Activated CD4-positive, alpha-beta T cell treated with anti-CD3 and anti-CD28 coated beads, Interleukin-2, amount 10 ng/mL, durations not matched to agents 24 days and 14 days (primary cell): ENCODE data around the gene RFT1. TPM values are rescaled to one million over a fixed set of nuclear protein-coding genes. Genes with fewer than 3 reads are reported as not detected.
"Not testable (repeated sequence)": the region's sequence is repeated elsewhere in the genome, so short reads cannot be mapped to it uniquely, and the experiment has no call there.

Experiments
- DNase-seq: peaks from one replicate; pipeline ENCODE4 v3.0.0; 2022
- H3K27ac Mint-ChIP-seq: one replicate; pipeline ENCODE4 v1.8.0; 2022; ENCODE audit warnings: mild to moderate bottlenecking, mixed read lengths
- H3K27me3 Mint-ChIP-seq: one replicate; pipeline ENCODE4 v1.8.0; 2022; ENCODE audit warnings: mixed read lengths
- H3K36me3 Mint-ChIP-seq: one replicate; pipeline ENCODE4 v1.8.0; 2022; ENCODE audit warnings: low read depth, mild to moderate bottlenecking, mixed read lengths
- H3K4me1 Mint-ChIP-seq: one replicate; pipeline ENCODE4 v1.8.0; 2021; ENCODE audit warnings: mixed read lengths
- H3K4me3 Mint-ChIP-seq: one replicate; pipeline ENCODE4 v1.8.0; 2022; ENCODE audit warnings: mild to moderate bottlenecking, moderate library complexity, mixed read lengths
- H3K9me3 Mint-ChIP-seq: one replicate; pipeline ENCODE4 v1.8.0; 2021; ENCODE audit warnings: mixed read lengths
- intact Hi-C: fragments of 100-400 bp; cut with micrococcal nuclease; formaldehyde crosslinking; loops from one replicate; pipeline ENCODE4 v1.15.1; 2023
- total RNA-seq: library from RNA; stranded (reverse); gene quantifications from 2 replicates; pipeline ENCODE4 v1.2.3, GENCODE V29; 2022

RFT1 gene
- total RNA-seq, 1 donor from 2014 or later = 47.6 TPM

DNA sequence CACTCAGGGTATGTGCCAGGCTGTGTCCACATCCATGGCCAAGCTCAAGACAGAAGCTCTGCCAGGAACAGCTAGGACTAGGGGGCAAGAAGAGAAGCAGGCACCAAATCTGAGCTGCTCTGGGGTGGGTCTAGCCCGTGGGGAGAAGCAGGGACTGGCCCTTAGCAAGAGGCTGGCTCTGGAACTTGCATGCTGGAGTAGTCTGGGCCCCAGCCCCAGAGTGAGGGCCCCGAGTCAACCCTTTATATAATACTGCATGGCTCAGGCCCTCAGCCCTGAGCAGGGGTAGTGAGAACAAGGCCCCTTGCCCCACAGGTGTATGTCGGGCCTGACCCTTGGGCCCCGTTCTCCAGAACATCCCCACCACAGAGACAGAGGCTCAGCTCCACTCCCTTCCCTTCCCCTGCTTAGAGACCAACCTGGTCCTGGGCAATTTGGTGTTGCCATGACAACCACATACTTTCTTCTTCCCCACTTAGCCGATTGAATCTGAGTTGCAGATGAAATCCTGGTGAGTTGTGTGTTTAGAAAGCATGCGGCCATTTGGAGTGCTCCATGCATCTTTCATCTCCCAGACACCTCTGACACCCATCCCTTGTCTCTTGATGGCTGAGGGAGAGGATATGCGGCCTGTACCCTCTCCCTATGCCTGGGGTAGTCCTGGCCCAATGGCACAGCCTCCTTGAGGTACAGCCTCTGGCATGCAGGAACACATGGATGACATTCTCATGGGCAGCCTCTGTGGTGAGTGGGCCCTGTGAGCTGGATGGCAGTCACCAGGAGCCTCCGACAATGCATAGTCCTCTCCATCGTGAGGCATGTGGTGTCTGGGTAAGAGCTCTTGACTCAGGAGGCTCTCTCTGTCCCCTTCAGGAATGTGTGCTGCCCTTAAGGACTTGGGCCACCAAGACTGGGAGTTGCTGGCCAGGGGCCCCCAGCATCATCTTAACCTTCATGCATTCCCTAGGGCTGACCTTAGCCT is 55.2 kb downstream of the RFT1 start:
- no peaks in the 10 kb centered on the region for H3K36me3 Mint-ChIP-seq
- H3K27ac Mint-ChIP-seq = peak overlapping the region; percentile 22
- DNase-seq = no peak
- H3K4me1 Mint-ChIP-seq = peaks cover 18% of the 10 kb centered on the region
- intact Hi-C loops = loop anchor here (5.0 kb wide), 1 partner anchor 178 kb away; the partner anchor contains the start of gene STIMATE
- no peaks in the 10 kb centered on the region for H3K9me3 Mint-ChIP-seq
- no peaks in the 10 kb centered on the region for H3K27me3 Mint-ChIP-seq
- no peak overlapping the region for H3K4me3 Mint-ChIP-seq

DNA sequence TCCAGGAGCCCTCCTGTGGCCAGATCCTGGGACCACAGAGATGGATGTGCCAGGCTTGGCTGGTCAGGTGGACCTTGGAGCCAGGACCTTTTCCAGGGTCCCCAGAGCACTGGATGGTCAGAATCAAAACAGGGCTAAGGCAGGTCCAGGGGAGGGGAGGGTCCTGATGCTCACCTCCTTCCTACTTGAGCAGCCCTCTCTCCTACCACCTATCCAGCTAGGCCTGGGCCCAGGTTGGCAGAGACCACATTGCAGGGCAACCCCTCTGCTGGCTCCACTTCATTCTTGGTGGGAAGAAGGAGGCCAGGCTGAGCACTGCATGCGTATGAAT is 55.9 kb downstream of the RFT1 start:
- no peak for DNase-seq
- Mint-ChIP-seq H3K36me3 (no peaks in the 10 kb centered on the region), H3K27ac (peak overlapping the region; percentile 22), H3K4me3 (peak overlapping the region; percentile 36), H3K27me3 (no peaks in the 10 kb centered on the region), H3K4me1 (peaks cover 18% of the 10 kb centered on the region), H3K9me3 (no peaks in the 10 kb centered on the region)
- intact Hi-C loops = loop anchor here (5.0 kb wide), 1 partner anchor 177 kb away; the partner anchor contains the start of gene STIMATE

GRCh38 chr3:53073553-53074365 is 56.5 kb downstream of the RFT1 start:
- H3K9me3 Mint-ChIP-seq = no peaks in the 10 kb centered on the region
- intact Hi-C loops = loop anchor here (2.0 to 5.0 kb wide), 2 partner anchors 29 to 176 kb away; partner anchors contain the start of gene STIMATE
- H3K4me1 Mint-ChIP-seq = peaks cover 18% of the 10 kb centered on the region
- H3K36me3 Mint-ChIP-seq = no peaks in the 10 kb centered on the region
- peak overlapping the region; percentile 92 for H3K4me3 Mint-ChIP-seq
- no peaks in the 10 kb centered on the region for H3K27me3 Mint-ChIP-seq
- DNase-seq = no peak
- peak overlapping the region; percentile 94 for H3K27ac Mint-ChIP-seq

DNA sequence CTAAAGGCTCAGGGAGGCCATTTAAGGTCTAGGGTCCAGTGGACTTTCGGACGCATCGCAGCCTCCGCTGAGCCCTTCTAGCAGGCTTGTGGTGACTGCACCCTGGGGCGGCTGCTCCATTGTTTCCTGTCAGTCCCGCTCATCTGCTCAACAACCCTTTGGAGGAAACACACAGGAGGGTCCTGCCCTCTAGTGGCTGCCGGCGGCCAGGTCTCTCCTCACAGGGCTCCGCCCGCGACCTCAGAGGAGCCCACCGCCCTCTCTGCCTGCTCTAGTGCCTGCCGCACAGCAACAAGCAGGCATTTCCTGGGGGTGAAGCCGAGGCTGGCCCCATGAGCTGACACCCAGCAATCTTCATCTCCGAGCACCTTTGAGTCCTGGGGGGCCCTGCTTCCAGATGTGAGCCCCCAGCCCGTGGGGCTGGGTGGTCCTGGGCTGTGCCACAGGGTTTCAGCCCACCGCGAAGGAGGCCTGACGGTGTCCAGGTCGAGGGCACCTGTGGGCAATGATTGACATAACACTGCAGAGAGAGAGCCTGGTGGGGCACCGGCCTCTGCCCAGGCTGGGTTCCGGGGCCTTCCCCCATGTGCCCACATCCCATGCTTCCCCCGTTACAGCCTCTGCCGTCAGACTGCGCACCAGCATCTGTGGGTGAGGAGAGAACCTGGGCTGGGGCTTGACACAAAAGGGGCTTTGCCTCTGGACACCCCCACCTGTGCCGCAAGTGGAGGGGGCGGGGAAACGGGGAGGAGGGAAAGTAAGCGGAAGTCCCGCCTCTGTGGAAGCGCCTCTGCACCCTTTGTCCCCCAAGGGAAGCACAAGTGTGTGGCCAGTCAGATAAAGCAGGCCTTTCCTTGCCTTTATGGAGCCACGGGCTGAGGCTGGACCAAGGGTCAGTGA is 57.3 kb downstream of the RFT1 start:
- peak; percentile 97 for DNase-seq
- peaks cover 18% of the 10 kb centered on the region for H3K4me1 Mint-ChIP-seq
- no peaks in the 10 kb centered on the region for H3K36me3 Mint-ChIP-seq
- H3K9me3 Mint-ChIP-seq = no peaks in the 10 kb centered on the region
- H3K4me3 Mint-ChIP-seq = peak overlapping the region; percentile 92
- H3K27ac Mint-ChIP-seq = peak overlapping the region; percentile 94
- intact Hi-C loops = loop anchor here (1.0 to 5.0 kb wide), 6 partner anchors 29 to 331 kb away; partner anchors contain the start of gene STIMATE
- H3K27me3 Mint-ChIP-seq = no peaks in the 10 kb centered on the region

GRCh38 chr3:53071882-53072431 is 58.3 kb downstream of the RFT1 start:
- H3K27ac Mint-ChIP-seq = peak overlapping the region; percentile 94
- H3K27me3 Mint-ChIP-seq = peaks cover 1% of the 10 kb centered on the region
- no peaks in the 10 kb centered on the region for H3K9me3 Mint-ChIP-seq
- no peaks in the 10 kb centered on the region for H3K36me3 Mint-ChIP-seq
- intact Hi-C loops = loop anchor here (1.0 to 5.0 kb wide), 6 partner anchors 28 to 330 kb away; partner anchors contain the start of gene STIMATE
- H3K4me1 Mint-ChIP-seq = peaks cover 18% of the 10 kb centered on the region
- H3K4me3 Mint-ChIP-seq = peak overlapping the region; percentile 92
- no peak for DNase-seq

DNA sequence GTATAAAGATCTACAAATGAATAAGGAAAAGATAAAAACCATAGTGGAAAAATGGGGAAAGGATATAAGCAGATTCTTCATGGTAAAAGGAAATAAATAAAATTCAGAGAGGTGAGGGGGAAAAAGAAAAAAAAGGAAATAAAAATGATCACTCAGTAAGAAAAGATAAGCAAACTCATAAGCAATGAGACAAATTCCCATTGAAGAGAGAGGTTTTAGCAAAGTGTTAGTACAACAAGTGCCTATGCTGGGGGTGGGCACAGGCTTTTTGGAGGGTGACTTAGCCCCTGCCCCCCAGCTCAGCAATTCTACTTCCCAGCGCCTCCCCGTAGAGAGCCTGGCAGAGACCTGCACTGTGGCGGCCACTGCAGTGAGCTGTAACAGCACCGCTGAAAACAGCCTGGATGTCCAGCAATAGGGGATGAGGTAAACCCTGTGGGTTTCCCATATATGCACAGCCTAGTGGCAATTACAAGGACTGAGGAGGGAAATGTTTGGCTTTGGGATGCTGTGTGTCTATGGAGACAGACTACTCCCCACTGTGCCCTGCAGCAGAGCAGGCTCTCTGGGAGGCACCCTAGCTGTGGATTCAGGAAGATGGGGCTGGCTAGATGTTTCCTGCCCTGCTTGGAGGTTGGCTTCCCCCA is 60.7 kb downstream of the RFT1 start:
- peaks cover 20% of the 10 kb centered on the region for H3K4me1 Mint-ChIP-seq
- H3K36me3 Mint-ChIP-seq = no peaks in the 10 kb centered on the region
- intact Hi-C loops = loop anchor here (5.0 kb wide), 1 partner anchor 172 kb away; the partner anchor contains the start of gene STIMATE
- H3K27me3 Mint-ChIP-seq = peaks cover 7% of the 10 kb centered on the region
- no peak overlapping the region for H3K27ac Mint-ChIP-seq
- no peak for DNase-seq
- H3K4me3 Mint-ChIP-seq = no peak overlapping the region
- H3K9me3 Mint-ChIP-seq = no peaks in the 10 kb centered on the region

- Mint-ChIP-seq H3K27me3 (peaks cover 12% of the 10 kb centered on the region), H3K27ac (no peak overlapping the region), H3K4me3 (no peak overlapping the region), H3K4me1 (peaks cover 12% of the 10 kb centered on the region), H3K36me3 (no peaks in the 10 kb centered on the region), H3K9me3 (no peaks in the 10 kb centered on the region)
- intact Hi-C loops = no loop called here
- no peak for DNase-seq
Measured at GRCh38 chr3:53068176-53068575, 62.1 kb downstream of the RFT1 start.

- Mint-ChIP-seq H3K27ac (no peak overlapping the region), H3K27me3 (peaks cover 16% of the 10 kb centered on the region), H3K36me3 (no peaks in the 10 kb centered on the region), H3K4me3 (no peak overlapping the region), H3K4me1 (peaks cover 7% of the 10 kb centered on the region), H3K9me3 (no peaks in the 10 kb centered on the region)
- intact Hi-C loops = no loop called here
- no peak for DNase-seq
Measured at GRCh38 chr3:53067567-53067966, 62.7 kb downstream of the RFT1 start.

DNA sequence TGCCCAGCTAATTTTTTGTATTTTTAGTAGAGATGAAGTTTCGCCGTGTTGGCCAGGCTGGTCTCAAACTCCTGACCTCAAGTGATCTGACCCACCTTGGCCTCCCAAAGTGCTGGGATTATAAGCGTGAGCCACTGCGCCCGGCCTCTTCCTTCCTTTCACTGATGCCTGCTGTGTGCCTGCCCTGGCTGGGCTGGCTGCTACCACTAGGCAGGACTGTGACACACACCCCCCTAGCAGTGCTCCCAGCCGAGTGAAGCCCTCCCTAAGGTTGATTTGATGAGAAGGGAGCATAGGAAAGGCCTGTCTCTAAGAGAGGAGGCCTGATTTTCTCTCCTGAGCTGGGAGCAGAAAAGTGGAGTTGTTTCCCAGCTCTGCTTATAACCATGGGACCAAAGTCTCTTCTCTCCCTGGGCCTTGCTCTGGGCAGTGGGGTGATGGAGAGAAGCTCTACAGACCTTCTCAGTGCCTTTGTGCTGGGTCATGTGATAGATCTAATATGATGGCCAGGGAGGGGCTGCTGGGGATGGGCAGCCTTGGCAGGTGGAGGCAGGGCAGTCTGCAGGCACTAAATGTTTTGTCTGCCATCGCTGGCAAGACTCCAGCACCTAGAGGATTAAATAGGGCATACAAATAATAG is 64.3 kb downstream of the RFT1 start:
- no peak for DNase-seq
- Mint-ChIP-seq H3K9me3 (no peaks in the 10 kb centered on the region), H3K4me3 (no peak overlapping the region), H3K4me1 (peaks cover 2% of the 10 kb centered on the region), H3K27me3 (peaks cover 27% of the 10 kb centered on the region), H3K27ac (no peak overlapping the region), H3K36me3 (no peaks in the 10 kb centered on the region)
- intact Hi-C loops = no loop called here

- Mint-ChIP-seq H3K27me3 (peaks cover 36% of the 10 kb centered on the region), H3K36me3 (no peaks in the 10 kb centered on the region), H3K4me1 (peaks cover 2% of the 10 kb centered on the region), H3K4me3 (no peak overlapping the region), H3K9me3 (no peaks in the 10 kb centered on the region), H3K27ac (no peak overlapping the region)
- intact Hi-C loops = no loop called here
- no peak for DNase-seq
Measured at GRCh38 chr3:53062905-53063304, 67.3 kb downstream of the RFT1 start.

DNA sequence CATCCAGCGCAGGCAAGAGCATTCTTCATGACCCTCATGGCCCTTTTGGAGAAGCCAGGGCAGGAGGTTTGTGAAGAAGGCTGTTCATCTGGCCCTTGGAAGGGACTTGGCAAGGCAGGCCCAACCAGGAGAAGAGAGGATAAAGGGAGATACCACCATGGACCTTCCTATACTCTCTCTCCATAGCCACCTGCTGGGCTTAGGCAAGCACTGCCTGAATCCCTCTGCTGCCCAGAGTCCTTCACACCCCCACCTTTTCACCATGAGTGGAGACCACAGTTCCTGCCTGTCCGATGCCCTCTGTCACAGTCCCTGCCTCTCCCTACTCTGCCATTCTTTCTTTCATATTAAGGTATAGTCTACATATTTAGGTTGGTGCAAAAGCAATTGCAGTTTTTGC is 73.8 kb downstream of the RFT1 start:
- no peak for DNase-seq

DNA sequence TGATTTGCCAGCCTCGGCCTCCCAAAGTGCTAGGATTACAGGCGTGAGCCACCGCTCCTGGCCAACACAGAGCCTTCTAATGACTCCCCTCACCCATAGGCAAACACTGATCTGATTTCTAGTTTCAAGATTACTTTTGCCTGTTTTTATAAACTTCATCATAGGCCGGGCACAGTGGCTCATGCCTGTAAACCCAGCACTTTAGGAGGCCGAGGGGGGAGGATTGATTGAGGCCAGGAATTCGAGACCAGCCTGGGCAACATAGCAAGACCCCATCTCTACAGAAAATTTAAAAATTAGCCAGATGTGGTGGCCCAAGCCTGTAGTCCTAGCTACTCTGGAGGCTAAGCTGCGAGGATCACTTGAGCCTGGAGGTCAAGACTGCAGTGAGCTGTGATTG is 76.0 kb downstream of the RFT1 start:
- DNase-seq, H3K27ac Mint-ChIP-seq, H3K9me3 Mint-ChIP-seq, intact Hi-C loops, H3K4me1 Mint-ChIP-seq, H3K4me3 Mint-ChIP-seq, H3K36me3 Mint-ChIP-seq, H3K27me3 Mint-ChIP-seq: not testable (repeated sequence)

More for the DNA sequence above, 73.8 kb downstream of the RFT1 start:
- H3K4me1 Mint-ChIP-seq = peaks cover 2% of the 10 kb centered on the region
- intact Hi-C loops = no loop called here
- no peak overlapping the region for H3K27ac Mint-ChIP-seq
- H3K36me3 Mint-ChIP-seq = no peaks in the 10 kb centered on the region
- H3K27me3 Mint-ChIP-seq = peaks cover 12% of the 10 kb centered on the region
- no peaks in the 10 kb centered on the region for H3K9me3 Mint-ChIP-seq
- no peak overlapping the region for H3K4me3 Mint-ChIP-seq
